Parathyroid adenoma (tissue), 2 donors: ENCODE measurements around the gene DNAJC27.

Experiments
- H2AFZ ChIP-seq: fragments of 300-600 bp; sonication (generic); one replicate; pipeline ENCODE4 v1.7.0; 2017; ENCODE audit warnings: antibody characterized with exemption, mild to moderate bottlenecking
- H3K27ac ChIP-seq: fragments of 300-600 bp; sonication (generic); one replicate; pipeline ENCODE4 v1.7.0; 2017
- H3K27me3 ChIP-seq: fragments of 300-600 bp; sonication (generic); one replicate; pipeline ENCODE4 v1.7.0; 2017; ENCODE audit warnings: low read length; ENCODE audit not compliant: control insufficient read depth, insufficient read depth
- H3K36me3 ChIP-seq: fragments of 300-600 bp; sonication (generic); one replicate; pipeline ENCODE4 v1.7.0; 2017; ENCODE audit warnings: low read length; ENCODE audit not compliant: control insufficient read depth, insufficient read depth
- H3K4me1 ChIP-seq: fragments of 300-600 bp; sonication (generic); one replicate; pipeline ENCODE4 v1.7.0; 2017; ENCODE audit warnings: control low read depth
- H3K4me2 ChIP-seq: fragments of 300-600 bp; sonication (generic); one replicate; pipeline ENCODE4 v1.7.0; 2017; ENCODE audit warnings: low read length
- H3K4me3 ChIP-seq: fragments of 300-600 bp; sonication (generic); one replicate; pipeline ENCODE4 v1.7.0; 2017; ENCODE audit warnings: low read depth, low read length
- H3K79me2 ChIP-seq: fragments of 300-600 bp; sonication (generic); one replicate; pipeline ENCODE4 v1.7.0; 2017; ENCODE audit warnings: control low read depth
- H3K9ac ChIP-seq: fragments of 300-600 bp; sonication (generic); one replicate; pipeline ENCODE4 v1.7.0; 2017; ENCODE audit warnings: mild to moderate bottlenecking
- H3K9me3 ChIP-seq: fragments of 300-600 bp; sonication (generic); one replicate; pipeline ENCODE4 v1.7.0; 2017; ENCODE audit warnings: low read length; ENCODE audit not compliant: control insufficient read depth
- TF ChIP-seq, protein P1 (sequence below): fragments of 300-600 bp; sonication (generic); IDR thresholded peaks from one replicate; pipeline ENCODE4 v1.7.0; 2017; ENCODE audit warnings: antibody characterized with exemption, mild to moderate bottlenecking
- donor health status: primary hyperparathyroidism.

Gene DNAJC27

GRCh38 chr2:24903161-24904103 lies 68.3 kb downstream of the DNAJC27 start:
- H3K4me1 ChIP-seq = no peaks in the 10 kb centered on the region
- H3K27me3 ChIP-seq = no peaks in the 10 kb centered on the region
- no peak overlapping the region for H3K4me3 ChIP-seq
- no peaks in the 10 kb centered on the region for H3K9me3 ChIP-seq
- TF ChIP-seq, protein P1, sequence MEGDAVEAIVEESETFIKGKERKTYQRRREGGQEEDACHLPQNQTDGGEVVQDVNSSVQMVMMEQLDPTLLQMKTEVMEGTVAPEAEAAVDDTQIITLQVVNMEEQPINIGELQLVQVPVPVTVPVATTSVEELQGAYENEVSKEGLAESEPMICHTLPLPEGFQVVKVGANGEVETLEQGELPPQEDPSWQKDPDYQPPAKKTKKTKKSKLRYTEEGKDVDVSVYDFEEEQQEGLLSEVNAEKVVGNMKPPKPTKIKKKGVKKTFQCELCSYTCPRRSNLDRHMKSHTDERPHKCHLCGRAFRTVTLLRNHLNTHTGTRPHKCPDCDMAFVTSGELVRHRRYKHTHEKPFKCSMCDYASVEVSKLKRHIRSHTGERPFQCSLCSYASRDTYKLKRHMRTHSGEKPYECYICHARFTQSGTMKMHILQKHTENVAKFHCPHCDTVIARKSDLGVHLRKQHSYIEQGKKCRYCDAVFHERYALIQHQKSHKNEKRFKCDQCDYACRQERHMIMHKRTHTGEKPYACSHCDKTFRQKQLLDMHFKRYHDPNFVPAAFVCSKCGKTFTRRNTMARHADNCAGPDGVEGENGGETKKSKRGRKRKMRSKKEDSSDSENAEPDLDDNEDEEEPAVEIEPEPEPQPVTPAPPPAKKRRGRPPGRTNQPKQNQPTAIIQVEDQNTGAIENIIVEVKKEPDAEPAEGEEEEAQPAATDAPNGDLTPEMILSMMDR = no peak
- H3K27ac ChIP-seq = no peak overlapping the region
- H2AFZ ChIP-seq = no peak overlapping the region
- H3K36me3 ChIP-seq = no peaks in the 10 kb centered on the region
- H3K79me2 ChIP-seq = no peaks in the 10 kb centered on the region
- no peak overlapping the region for H3K9ac ChIP-seq
- no peak overlapping the region for H3K4me2 ChIP-seq

DNA sequence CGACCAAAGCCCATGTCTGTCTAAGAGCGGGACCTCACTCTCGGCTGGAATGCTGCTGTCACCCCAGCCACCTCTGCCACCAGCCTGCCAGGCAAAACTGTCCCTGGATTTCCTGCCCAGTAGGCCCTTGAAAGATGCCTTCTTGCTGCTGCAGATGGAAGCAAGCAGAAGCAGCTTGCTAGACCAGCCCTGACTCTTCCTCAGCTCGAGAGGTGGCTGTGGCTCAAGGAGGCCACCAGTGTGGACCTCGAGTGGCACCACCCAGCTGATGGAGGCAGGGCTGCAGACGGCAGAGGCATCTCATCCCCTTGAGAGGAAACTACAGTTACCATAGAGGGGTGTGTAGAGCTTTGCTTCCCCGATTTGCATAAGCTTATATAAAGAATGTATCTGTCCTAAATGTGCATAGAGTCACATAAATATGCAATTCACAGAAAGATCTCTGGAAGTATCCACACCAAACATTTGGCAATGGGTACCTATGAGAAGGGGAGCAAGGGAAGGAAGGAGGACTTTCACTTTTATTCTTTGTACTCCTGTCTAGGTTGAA lies 72.3 kb downstream of the DNAJC27 start:
- TF ChIP-seq, protein P1 = no peak
- no peak overlapping the region for H3K9ac ChIP-seq
- H3K4me2 ChIP-seq = no peak overlapping the region
- no peaks in the 10 kb centered on the region for H3K79me2 ChIP-seq
- no peaks in the 10 kb centered on the region for H3K9me3 ChIP-seq
- no peak overlapping the region for H2AFZ ChIP-seq
- H3K27ac ChIP-seq = no peak overlapping the region
- no peaks in the 10 kb centered on the region for H3K36me3 ChIP-seq
- no peaks in the 10 kb centered on the region for H3K27me3 ChIP-seq
- H3K4me1 ChIP-seq = no peaks in the 10 kb centered on the region
- H3K4me3 ChIP-seq = no peak overlapping the region

DNA sequence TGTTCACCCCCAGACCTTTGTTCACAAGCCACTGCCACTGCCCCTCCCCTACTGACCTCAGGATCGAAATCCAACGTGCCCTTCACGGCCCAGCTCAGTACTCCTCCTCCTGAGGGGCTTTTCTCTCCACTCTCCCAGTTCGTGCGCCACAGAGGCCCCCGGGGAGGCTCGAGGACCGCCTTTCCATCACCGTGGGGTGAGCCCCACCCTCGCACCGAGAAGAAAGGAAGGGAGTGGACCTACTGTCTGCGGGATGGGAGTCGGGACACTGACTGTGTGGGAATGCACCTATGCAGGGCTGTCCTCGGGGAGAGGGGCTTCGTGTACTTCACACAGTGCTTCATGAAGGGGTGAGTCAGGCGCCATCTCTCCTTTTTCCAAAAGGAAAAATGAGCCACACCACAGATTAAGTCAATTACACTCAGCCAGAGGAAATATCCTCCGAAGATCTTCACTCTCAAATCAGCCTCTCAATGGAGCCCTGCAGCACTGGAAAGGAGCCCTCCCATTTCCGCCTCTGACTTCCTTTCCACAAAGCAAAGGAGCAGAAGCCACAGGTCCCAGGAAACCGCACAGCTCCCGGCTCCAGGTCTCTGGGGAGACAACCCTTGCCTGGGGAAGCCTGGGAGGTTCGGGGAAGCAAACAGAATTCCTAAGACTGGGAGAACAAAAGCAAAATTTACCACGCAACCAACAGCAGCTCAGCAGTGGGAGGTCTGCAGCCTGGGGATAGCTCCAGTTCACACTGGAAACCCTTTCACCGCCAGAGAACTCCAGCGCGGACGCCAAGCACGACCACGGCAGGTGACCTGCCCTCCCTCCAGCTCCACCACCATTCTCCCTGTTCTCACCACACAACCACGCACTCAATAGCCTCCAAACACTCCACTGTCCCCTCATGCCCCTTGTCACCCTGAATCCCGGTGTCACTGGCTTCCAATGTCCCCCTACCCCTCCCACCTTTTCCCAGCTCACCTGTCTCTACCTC lies 73.3 kb downstream of the DNAJC27 start:
- H3K4me2 ChIP-seq = no peak overlapping the region
- H3K27ac ChIP-seq = no peak overlapping the region
- H3K79me2 ChIP-seq = no peaks in the 10 kb centered on the region
- H3K9ac ChIP-seq = no peak overlapping the region
- no peaks in the 10 kb centered on the region for H3K36me3 ChIP-seq
- no peak overlapping the region for H2AFZ ChIP-seq
- H3K27me3 ChIP-seq = no peaks in the 10 kb centered on the region
- TF ChIP-seq, protein P1 = no peak
- H3K4me1 ChIP-seq = no peaks in the 10 kb centered on the region
- H3K4me3 ChIP-seq = no peak overlapping the region
- no peaks in the 10 kb centered on the region for H3K9me3 ChIP-seq

DNA sequence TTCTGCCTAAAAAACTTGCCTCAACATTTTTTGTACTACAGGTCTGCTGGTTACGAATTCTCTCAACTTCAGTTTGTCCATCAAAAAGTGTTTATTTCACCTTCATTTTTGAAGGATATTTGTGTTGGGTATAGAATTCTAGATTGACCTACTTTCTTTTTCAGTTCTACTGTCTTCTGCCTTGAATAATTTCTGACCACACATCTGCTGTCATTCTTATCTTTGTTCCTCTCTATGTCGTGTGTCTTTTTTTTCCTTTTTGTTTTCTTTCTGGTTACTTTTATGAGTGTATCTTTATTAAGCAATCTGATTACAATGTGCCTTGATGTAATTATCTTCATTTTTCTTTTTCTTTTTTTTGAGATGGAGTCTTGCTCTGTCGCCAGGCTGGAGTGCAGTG lies 77.0 kb downstream of the DNAJC27 start:
- H3K27ac ChIP-seq = no peak overlapping the region

More for the DNA sequence above, 77.0 kb downstream of the DNAJC27 start:
- Histone ChIP-seq H3K9ac (no peak overlapping the region), H3K4me2 (no peak overlapping the region), H3K79me2 (no peaks in the 10 kb centered on the region), H3K27me3 (no peaks in the 10 kb centered on the region), H3K4me1 (no peaks in the 10 kb centered on the region), H3K4me3 (no peak overlapping the region), H2AFZ (no peak overlapping the region), H3K9me3 (no peaks in the 10 kb centered on the region), H3K36me3 (no peaks in the 10 kb centered on the region)
- TF ChIP-seq, protein P1 = no peak
